ENCODE measurements around the gene BTBD9. TPM values are rescaled to one million over a fixed set of nuclear protein-coding genes. Genes with fewer than 3 reads are reported as not detected.

The BTBD9 gene
- total RNA-seq, 1 donor from 2014 or later, result 10.3 TPM

- no peak overlapping the region for H3K4me2 ChIP-seq (ENCODE audit: low read length)
- H2AFZ ChIP-seq (ENCODE audit: low read depth, low read length), result no peak overlapping the region
- no peak overlapping the region for H3K4me3 ChIP-seq (ENCODE audit: insufficient read depth, low read depth, low read length)
- peak; percentile 25 for DNase-seq (ENCODE audit: low read depth)
- H3K36me3 Mint-ChIP-seq (ENCODE audit: low read depth, unreplicated experiment), result no peaks in the 10 kb centered on the region
- H3K9ac ChIP-seq (ENCODE audit: low read length), result no peak overlapping the region
- no peaks in the 10 kb centered on the region for H3K36me3 ChIP-seq (ENCODE audit: insufficient read depth, low read length)
- H3K27ac ChIP-seq (ENCODE audit: low read depth, low read length), result no peak overlapping the region
- no peaks in the 10 kb centered on the region for H3K9me3 ChIP-seq (ENCODE audit: insufficient read depth, low read depth, low read length)
- no peaks in the 10 kb centered on the region for H3K79me2 ChIP-seq (ENCODE audit: insufficient read depth, low read length)
- peak; percentile 32 for FAIRE-seq
- H3K27ac Mint-ChIP-seq (ENCODE audit: unreplicated experiment), result no peak overlapping the region
- peaks cover 11% of the 10 kb centered on the region for H3K4me1 Mint-ChIP-seq (ENCODE audit: low read depth, unreplicated experiment)
- no peaks in the 10 kb centered on the region for H3K27me3 ChIP-seq (ENCODE audit: insufficient read depth, low read length)
- peaks cover 4% of the 10 kb centered on the region for H3K4me1 ChIP-seq (ENCODE audit: insufficient read depth, low read length)
- H3K27me3 Mint-ChIP-seq (ENCODE audit: low read depth, unreplicated experiment), result no peaks in the 10 kb centered on the region
- H3K4me3 Mint-ChIP-seq (ENCODE audit: unreplicated experiment), result no peak overlapping the region
- TF ChIP-seq CTCF (IDR thresholded peaks at IDR 0.05; ENCODE audit: insufficient read depth, low read depth, low read length), result no peak
- no peak for TF ChIP-seq EZH2 (IDR thresholded peaks at IDR 0.05; ENCODE audit: insufficient read depth, low read length)
- no peaks in the 10 kb centered on the region for H3K9me3 Mint-ChIP-seq (ENCODE audit: unreplicated experiment)
- no peaks in the 10 kb centered on the region for H4K20me1 ChIP-seq (ENCODE audit: insufficient read depth, low read length)
Observed at GRCh38 chr6:38404900-38405556, 234.7 kb downstream of the BTBD9 start.

- Histone ChIP-seq H3K27ac (ENCODE audit: low read depth, low read length) (no peak overlapping the region), H3K4me3 (ENCODE audit: insufficient read depth, low read depth, low read length) (no peak overlapping the region), H4K20me1 (ENCODE audit: insufficient read depth, low read length) (no peaks in the 10 kb centered on the region), H3K9me3 (ENCODE audit: insufficient read depth, low read depth, low read length) (no peaks in the 10 kb centered on the region), H3K36me3 (ENCODE audit: insufficient read depth, low read length) (no peaks in the 10 kb centered on the region), H2AFZ (ENCODE audit: low read depth, low read length) (no peak overlapping the region), H3K4me2 (ENCODE audit: low read length) (no peak overlapping the region), H3K9ac (ENCODE audit: low read length) (no peak overlapping the region), H3K79me2 (ENCODE audit: insufficient read depth, low read length) (no peaks in the 10 kb centered on the region), H3K27me3 (ENCODE audit: insufficient read depth, low read length) (no peaks in the 10 kb centered on the region), H3K4me1 (ENCODE audit: insufficient read depth, low read length) (peaks cover 4% of the 10 kb centered on the region)
- TF ChIP-seq EZH2 (IDR thresholded peaks at IDR 0.05; ENCODE audit: insufficient read depth, low read length) (no peak), CTCF (IDR thresholded peaks at IDR 0.05; ENCODE audit: insufficient read depth, low read depth, low read length) (no peak)
- FAIRE-seq (no peak), DNase-seq (ENCODE audit: low read depth) (peak; percentile 9)
- H3K4me3 Mint-ChIP-seq (ENCODE audit: unreplicated experiment), result no peak overlapping the region
- no peak overlapping the region for H3K27ac Mint-ChIP-seq (ENCODE audit: unreplicated experiment)
- H3K36me3 Mint-ChIP-seq (ENCODE audit: low read depth, unreplicated experiment), result no peaks in the 10 kb centered on the region
- H3K27me3 Mint-ChIP-seq (ENCODE audit: low read depth, unreplicated experiment), result no peaks in the 10 kb centered on the region
- H3K4me1 Mint-ChIP-seq (ENCODE audit: low read depth, unreplicated experiment), result peaks cover 11% of the 10 kb centered on the region
- H3K9me3 Mint-ChIP-seq (ENCODE audit: unreplicated experiment), result no peaks in the 10 kb centered on the region
Observed at GRCh38 chr6:38404355-38404754, 235.4 kb downstream of the BTBD9 start.

GRCh38 chr6:38403548-38403947, 236.2 kb downstream of the BTBD9 start:
- Mint-ChIP-seq H3K4me1 (ENCODE audit: low read depth, unreplicated experiment) (peaks cover 11% of the 10 kb centered on the region), H3K36me3 (ENCODE audit: low read depth, unreplicated experiment) (no peaks in the 10 kb centered on the region), H3K4me3 (ENCODE audit: unreplicated experiment) (no peak overlapping the region), H3K27ac (ENCODE audit: unreplicated experiment) (no peak overlapping the region), H3K9me3 (ENCODE audit: unreplicated experiment) (no peaks in the 10 kb centered on the region), H3K27me3 (ENCODE audit: low read depth, unreplicated experiment) (no peaks in the 10 kb centered on the region)
- Histone ChIP-seq H3K4me3 (ENCODE audit: insufficient read depth, low read depth, low read length) (no peak overlapping the region), H3K9me3 (ENCODE audit: insufficient read depth, low read depth, low read length) (no peaks in the 10 kb centered on the region), H3K79me2 (ENCODE audit: insufficient read depth, low read length) (no peaks in the 10 kb centered on the region), H3K27me3 (ENCODE audit: insufficient read depth, low read length) (no peaks in the 10 kb centered on the region), H3K9ac (ENCODE audit: low read length) (no peak overlapping the region), H3K4me2 (ENCODE audit: low read length) (no peak overlapping the region), H4K20me1 (ENCODE audit: insufficient read depth, low read length) (no peaks in the 10 kb centered on the region), H2AFZ (ENCODE audit: low read depth, low read length) (no peak overlapping the region), H3K27ac (ENCODE audit: low read depth, low read length) (no peak overlapping the region), H3K36me3 (ENCODE audit: insufficient read depth, low read length) (no peaks in the 10 kb centered on the region), H3K4me1 (ENCODE audit: insufficient read depth, low read length) (peaks cover 4% of the 10 kb centered on the region)
- no peak for TF ChIP-seq CTCF (IDR thresholded peaks at IDR 0.05; ENCODE audit: insufficient read depth, low read depth, low read length)
- no peak for TF ChIP-seq EZH2 (IDR thresholded peaks at IDR 0.05; ENCODE audit: insufficient read depth, low read length)
- DNase-seq (ENCODE audit: low read depth), result no peak
- no peak for FAIRE-seq
